Endodermal cell (in vitro differentiated cells): ENCODE results near the gene CCND2. TPM values are rescaled to one million over a fixed set of nuclear protein-coding genes. Genes with fewer than 3 reads are reported as not detected.

Experiments used
- DNase-seq: peaks from one replicate; pipeline ENCODE4 v3.0.0-alpha.2; 2017
- H3K27ac ChIP-seq: 2 replicates; pipeline ENCODE4 v1.5.1; 2013; ENCODE audit warnings: mild to moderate bottlenecking, low read depth, low read length, moderate library complexity
- H3K27me3 ChIP-seq: 2 replicates; pipeline ENCODE4 v1.6.1; 2013; ENCODE audit warnings: mild to moderate bottlenecking, low read length, moderate library complexity; ENCODE audit not compliant: insufficient read depth, control insufficient read depth, poor library complexity, severe bottlenecking
- H3K36me3 ChIP-seq: 2 replicates; pipeline ENCODE4 v1.7.0; 2013; ENCODE audit warnings: mild to moderate bottlenecking, low read length, moderate library complexity; ENCODE audit not compliant: control insufficient read depth, insufficient read depth
- H3K4me1 ChIP-seq: one replicate; pipeline ENCODE4 v1.7.0; 2013; ENCODE audit warnings: low read length; ENCODE audit not compliant: control insufficient read depth, insufficient read depth
- H3K4me3 ChIP-seq: 2 replicates; pipeline ENCODE4 v1.5.1; 2013; ENCODE audit warnings: mild to moderate bottlenecking, low read length, moderate library complexity
- H3K9ac ChIP-seq: 2 replicates; pipeline ENCODE4 v1.6.1; 2013; ENCODE audit warnings: mild to moderate bottlenecking, low read length, moderate library complexity; ENCODE audit not compliant: poor library complexity, severe bottlenecking; ENCODE audit errors: extremely low read depth
- H3K9me3 ChIP-seq: 2 replicates; pipeline ENCODE4 v1.6.1; 2013; ENCODE audit warnings: mild to moderate bottlenecking, low read length, moderate library complexity; ENCODE audit not compliant: control insufficient read depth
- H3K27ac Mint-ChIP-seq: 2 replicates; pipeline ENCODE4 v1.8.0; 2020; ENCODE audit warnings: mixed read lengths
- H3K27me3 Mint-ChIP-seq: 2 replicates; pipeline ENCODE4 v1.8.0; 2021; ENCODE audit warnings: mild to moderate bottlenecking, mixed read lengths; ENCODE audit not compliant: insufficient read depth
- H3K36me3 Mint-ChIP-seq: 2 replicates; pipeline ENCODE4 v1.8.0; 2020; ENCODE audit warnings: low read depth, mixed read lengths
- H3K4me1 Mint-ChIP-seq: 2 replicates; pipeline ENCODE4 v1.8.0; 2020; ENCODE audit warnings: mixed read lengths
- H3K4me3 Mint-ChIP-seq: 2 replicates; pipeline ENCODE4 v1.8.0; 2020; ENCODE audit warnings: mild to moderate bottlenecking, moderate library complexity, mixed read lengths
- H3K9me3 Mint-ChIP-seq: 2 replicates; pipeline ENCODE4 v1.8.0; 2020; ENCODE audit warnings: mild to moderate bottlenecking, mixed read lengths
- CTCF ChIP-seq: fragments of 200-600 bp; sonication (generic); conservative IDR thresholded peaks from 2 replicates; pipeline ENCODE4 v1.5.0; 2021; ENCODE audit warnings: antibody characterized with exemption, mild to moderate bottlenecking
- WGBS, 2 experiments: methylation state at CpG; one replicate each; pipeline versions ENCODE4 v1.1.5 to v1.1.7; 2013; ENCODE audit warnings: missing lambda C conversion rate in 2 of 2, mixed read lengths in 1 of 2; ENCODE audit not compliant: insufficient coverage in 1 of 2, insufficient read length in 1 of 2; 5-methylcytosine and 5-hydroxymethylcytosine counted together
- long read RNA-seq, 4 experiments: library from polyadenylated mRNA in 2 of 4; library from RNA in 1 of 4; library from capped mRNA in 1 of 4; stranded (forward) in 3 of 4; unstranded in 1 of 4; transcript quantifications; one replicate each; pipeline ENCODE4 v2.0.0, GENCODE V29; 2020 to 2021; ENCODE audit warnings: inconsistent platforms in 1 of 4
- polyA plus RNA-seq, 2 experiments: library from polyadenylated mRNA; stranded (reverse); fragments of 50-300 nt; gene quantifications; one replicate each; pipeline ENCODE4 v1.2.3, GENCODE V29; 2013
- total RNA-seq, 2 donors: library from RNA; stranded (reverse); fragmentation: NEBNext Ultra II Directional in 1 of 2; extraction: Animal tissue kit (Norgen Biotek cat#: 25700) in 1 of 2; gene quantifications; 2 replicates in 1 of 2; 3 replicates in 1 of 2; pipeline ENCODE4 v1.2.1, GENCODE V29; 2021

The CCND2 gene
- total RNA-seq = 100 to 1,000 TPM; 286 to 362 TPM
- 86.6 TPM for polyA plus RNA-seq (2013, experiment 1 of 2)
- polyA plus RNA-seq (2013, experiment 2 of 2) = 81.3 TPM
- long read RNA-seq, experiment 1, full-length matches to known transcripts = 3 of 4 reads
- long read RNA-seq, experiment 1, partial matches to known transcripts = 0 of 4 reads
- long read RNA-seq, experiment 1, other reads (novel, unspliced or antisense) = 1 of 4 reads
- long read RNA-seq, experiment 2, full-length matches to known transcripts = 191 of 379 reads
- long read RNA-seq, experiment 2, partial matches to known transcripts = 159 of 379 reads
- long read RNA-seq, experiment 2, other reads (novel, unspliced or antisense) = 29 of 379 reads
- long read RNA-seq, experiment 3, full-length matches to known transcripts = 146 of 295 reads
- long read RNA-seq, experiment 3, partial matches to known transcripts = 3 of 295 reads
- long read RNA-seq, experiment 3, other reads (novel, unspliced or antisense) = 146 of 295 reads
- long read RNA-seq, experiment 4, full-length matches to known transcripts = 33 of 36 reads
- long read RNA-seq, experiment 4, partial matches to known transcripts = 1 of 36 reads
- long read RNA-seq, experiment 4, other reads (novel, unspliced or antisense) = 2 of 36 reads

GRCh38 chr12:4273652-4274395 is at the start of gene CCND2:
TSS of gene CCND2 (plus strand) at chr12:4273762. CDS start at chr12:4274041, 279 bp downstream.
- peak within 1 kb of the TSS; percentile 95 for H3K4me3 ChIP-seq
- H3K27ac ChIP-seq = peak within 1 kb of the TSS; percentile 71
- Mint-ChIP-seq H3K4me1 (peaks cover 36% of the 10 kb centered on the region), H3K36me3 (peaks cover 29% of the 10 kb centered on the region), H3K27ac (peak within 1 kb of the TSS; percentile 96), H3K4me3 (peak within 1 kb of the TSS; percentile 94), H3K9me3 (no peaks in the 10 kb centered on the region), H3K27me3 (peaks cover 50% of the 10 kb centered on the region)
- peaks cover 14% of the 10 kb centered on the region for H3K36me3 ChIP-seq
- no peak for TF ChIP-seq CTCF
- H3K9me3 ChIP-seq = no peaks in the 10 kb centered on the region
- peak; percentile 95 for DNase-seq
- peak within 1 kb of the TSS; percentile 93 for H3K9ac ChIP-seq
- H3K4me1 ChIP-seq = peaks cover 16% of the 10 kb centered on the region
- peaks cover 49% of the 10 kb centered on the region for H3K27me3 ChIP-seq
- WGBS, 2 experiments = 0% methylated on average over 10 to 52 of the region's 52 CpGs

GRCh38 chr12:4224206-4224889 is 49.2 kb upstream of the CCND2 start:
- H3K27ac Mint-ChIP-seq = no peak overlapping the region
- peaks cover 3% of the 10 kb centered on the region for H3K9me3 Mint-ChIP-seq
- no peaks in the 10 kb centered on the region for H3K27me3 ChIP-seq
- 92% methylated on average over 13 to 15 of the region's 15 CpGs for WGBS, 2 experiments
- H3K27ac ChIP-seq = no peak overlapping the region
- no peak overlapping the region for H3K4me3 ChIP-seq
- H3K27me3 Mint-ChIP-seq = peaks cover 23% of the 10 kb centered on the region
- no peaks in the 10 kb centered on the region for H3K36me3 ChIP-seq
- no peak for DNase-seq
- H3K4me3 Mint-ChIP-seq = no peak overlapping the region
- H3K9ac ChIP-seq = no peak overlapping the region
- TF ChIP-seq CTCF = no peak
- H3K36me3 Mint-ChIP-seq = no peaks in the 10 kb centered on the region
- peaks cover 11% of the 10 kb centered on the region for H3K9me3 ChIP-seq
- H3K4me1 Mint-ChIP-seq = peaks cover 24% of the 10 kb centered on the region
- H3K4me1 ChIP-seq = no peaks in the 10 kb centered on the region

GRCh38 chr12:4225571-4225970 is 48.0 kb upstream of the CCND2 start:
- no peak overlapping the region for H3K27ac ChIP-seq
- no peak for TF ChIP-seq CTCF
- no peak overlapping the region for H3K4me3 Mint-ChIP-seq
- no peak overlapping the region for H3K4me3 ChIP-seq
- peaks cover 21% of the 10 kb centered on the region for H3K4me1 Mint-ChIP-seq
- H3K27ac Mint-ChIP-seq = no peak overlapping the region
- no peaks in the 10 kb centered on the region for H3K36me3 ChIP-seq
- no peaks in the 10 kb centered on the region for H3K4me1 ChIP-seq
- no peak overlapping the region for H3K9ac ChIP-seq
- no peak for DNase-seq
- no peaks in the 10 kb centered on the region for H3K36me3 Mint-ChIP-seq
- peaks cover 11% of the 10 kb centered on the region for H3K9me3 ChIP-seq
- no peaks in the 10 kb centered on the region for H3K27me3 ChIP-seq
- 95 to 100% methylated on average over 2 to 3 of the region's 3 CpGs for WGBS, 2 experiments
- peaks cover 3% of the 10 kb centered on the region for H3K9me3 Mint-ChIP-seq
- H3K27me3 Mint-ChIP-seq = peaks cover 23% of the 10 kb centered on the region
